Left hindlimb (tissue), 1 donor: ENCODE measurements around the gene CSMD2.

Source experiments
- DNase-seq: peaks from one replicate; pipeline ENCODE4 v3.0.0-alpha.2; 2018

The CSMD2 gene

GRCh38 chr1:33895396-33895795, 269.6 kb downstream of the CSMD2 start:
- no peak for DNase-seq

GRCh38 chr1:33893147-33893830, 271.7 kb downstream of the CSMD2 start:
- no peak for DNase-seq

DNA sequence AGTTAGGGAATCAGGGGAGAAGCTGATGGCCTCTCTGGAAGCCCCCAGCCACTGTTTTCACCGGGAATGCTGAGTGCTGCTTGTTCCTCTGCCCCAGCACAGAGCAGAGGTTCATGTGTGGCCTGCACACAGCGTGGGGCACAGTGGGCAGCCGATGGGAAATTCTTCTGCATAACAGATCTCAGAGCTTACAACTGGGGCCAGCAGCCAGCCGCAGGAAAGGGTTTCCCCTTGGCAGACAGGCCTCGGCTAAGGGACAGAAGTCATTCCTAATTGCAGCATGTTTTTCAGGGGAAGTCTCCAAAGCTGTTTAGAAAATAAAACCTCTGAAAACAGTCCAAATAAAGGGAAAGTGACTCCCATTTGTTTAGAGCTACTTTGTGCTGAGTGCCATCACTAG, 278.5 kb downstream of the CSMD2 start:
- no peak for DNase-seq

DNA sequence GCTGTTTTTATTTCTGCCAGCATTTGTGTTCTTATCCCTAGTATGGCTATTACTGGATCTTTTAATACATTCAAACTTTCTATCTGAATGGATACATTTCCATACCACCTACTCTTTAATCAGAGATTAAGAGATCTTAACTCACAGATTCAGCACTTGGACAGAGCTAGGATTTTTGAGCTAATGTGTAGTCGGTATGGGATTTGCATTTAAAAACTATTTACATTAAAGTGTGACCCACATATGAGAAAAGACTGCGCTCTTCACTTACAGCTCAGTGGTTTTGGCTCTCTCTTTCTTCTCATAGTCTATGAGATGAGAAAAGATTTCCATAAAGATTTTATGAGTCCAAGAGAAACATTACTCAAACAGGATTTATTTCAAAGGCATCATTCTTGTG, 284.7 kb downstream of the CSMD2 start:
- DNase-seq, result no peak

GRCh38 chr1:33878392-33878791, 286.6 kb downstream of the CSMD2 start:
- DNase-seq, result no peak

DNA sequence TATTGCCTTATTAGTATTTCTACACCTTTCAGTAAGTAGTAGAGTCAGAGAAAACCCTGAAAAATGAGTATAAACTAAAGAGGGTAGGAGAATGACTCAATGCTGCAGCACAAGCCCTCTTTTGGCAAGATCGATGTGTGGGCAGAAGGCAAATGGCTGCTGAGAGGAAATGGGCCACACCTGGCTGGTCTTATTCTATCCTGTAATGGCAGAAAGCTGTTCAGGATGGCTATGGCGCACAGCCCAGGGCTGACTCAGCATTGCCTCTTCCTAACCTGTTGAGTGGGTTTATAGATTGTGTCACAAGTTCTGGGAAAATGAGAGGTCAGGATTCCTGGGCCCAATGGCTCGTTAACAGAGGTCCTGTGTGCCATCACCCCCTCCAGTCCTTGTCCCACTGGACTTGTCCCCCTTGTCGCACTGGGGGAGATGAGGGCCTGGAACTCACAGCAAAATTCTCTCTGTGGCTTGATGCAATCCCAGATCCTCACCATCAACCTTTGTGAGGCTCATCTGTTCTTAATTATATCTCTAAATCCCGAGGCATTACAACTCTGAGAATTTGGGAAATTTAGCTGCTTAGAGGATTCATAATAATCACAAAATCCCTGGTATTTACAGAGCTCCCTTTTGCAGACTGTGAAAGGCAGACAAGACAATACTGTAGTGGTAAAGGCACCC, 287.9 kb downstream of the CSMD2 start:
- DNase-seq, result no peak

GRCh38 chr1:33875862-33876261, 289.2 kb downstream of the CSMD2 start:
- no peak for DNase-seq

- no peak for DNase-seq
Observed at GRCh38 chr1:33874636-33875035, 290.4 kb downstream of the CSMD2 start.

DNA sequence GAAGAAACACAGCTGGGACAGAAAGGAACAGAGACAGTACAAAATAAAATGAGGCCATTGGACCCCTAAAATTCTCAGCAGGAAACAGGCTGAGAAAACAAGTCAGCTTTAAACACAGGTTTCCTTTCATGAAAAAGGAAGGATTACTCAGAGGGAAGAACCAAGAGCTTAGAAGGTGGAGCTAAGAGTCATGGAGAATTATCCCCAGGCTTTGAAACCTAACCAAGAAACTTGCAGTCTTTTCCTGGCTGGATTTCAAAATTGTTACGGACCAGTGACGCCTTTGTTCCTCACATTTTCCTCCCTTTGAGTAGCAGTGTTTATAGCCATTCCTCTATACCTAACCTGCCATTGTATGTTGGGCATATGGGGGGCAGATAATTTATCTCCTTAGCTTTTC, 292.3 kb downstream of the CSMD2 start:
- no peak for DNase-seq

DNA sequence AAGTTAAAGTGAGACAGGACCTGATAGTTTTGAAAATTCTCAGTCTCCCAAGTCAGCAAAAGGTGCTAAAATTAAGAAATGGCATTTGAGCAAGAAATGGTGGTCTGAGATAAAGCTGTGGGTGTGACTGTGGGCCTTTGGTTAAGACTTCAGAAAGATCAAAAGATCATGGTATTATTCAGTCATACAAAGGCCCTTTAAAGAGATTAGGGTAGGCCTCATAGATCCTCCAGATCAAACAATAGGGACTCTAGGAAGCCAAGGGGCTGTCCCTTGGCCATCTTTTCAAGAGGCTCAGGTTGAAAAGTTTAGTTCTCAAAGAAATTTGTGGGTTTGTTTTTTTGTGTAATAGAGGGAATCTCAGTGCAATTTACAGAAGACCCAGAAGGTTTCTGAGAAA, 292.8 kb downstream of the CSMD2 start:
- no peak for DNase-seq

- DNase-seq, result no peak
Observed at GRCh38 chr1:33867684-33868083, 297.3 kb downstream of the CSMD2 start.

GRCh38 chr1:33866281-33866680, 298.7 kb downstream of the CSMD2 start:
- no peak for DNase-seq

GRCh38 chr1:33864460-33865389, 300.3 kb downstream of the CSMD2 start:
- DNase-seq, result no peak

GRCh38 chr1:33863779-33864178, 301.3 kb downstream of the CSMD2 start, which contains the start of gene HMGB4:
TSS of gene HMGB4 (plus strand) at chr1:33864079. CDS start at chr1:33864192, 113 bp downstream.
- DNase-seq, result no peak

DNA sequence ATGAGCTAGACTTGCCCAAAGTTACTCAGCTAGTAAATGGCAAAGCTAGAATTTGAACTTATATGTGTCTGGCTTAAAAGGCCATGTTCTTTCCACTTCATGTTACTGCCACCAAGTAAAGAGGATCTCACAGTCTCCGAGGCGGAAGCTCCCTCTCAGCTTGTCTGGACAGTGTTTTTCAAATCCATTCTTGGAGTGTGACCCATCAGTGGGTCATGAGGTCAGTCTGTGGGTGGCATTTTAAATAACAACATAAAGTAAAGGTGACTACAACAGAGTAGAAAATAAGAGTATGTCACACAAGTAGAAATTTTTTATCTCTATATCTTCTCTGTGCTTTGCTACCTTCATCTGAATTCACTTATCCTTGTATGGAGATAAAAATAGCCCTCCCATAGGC, 304.4 kb downstream of the CSMD2 start:
- DNase-seq, result no peak

DNA sequence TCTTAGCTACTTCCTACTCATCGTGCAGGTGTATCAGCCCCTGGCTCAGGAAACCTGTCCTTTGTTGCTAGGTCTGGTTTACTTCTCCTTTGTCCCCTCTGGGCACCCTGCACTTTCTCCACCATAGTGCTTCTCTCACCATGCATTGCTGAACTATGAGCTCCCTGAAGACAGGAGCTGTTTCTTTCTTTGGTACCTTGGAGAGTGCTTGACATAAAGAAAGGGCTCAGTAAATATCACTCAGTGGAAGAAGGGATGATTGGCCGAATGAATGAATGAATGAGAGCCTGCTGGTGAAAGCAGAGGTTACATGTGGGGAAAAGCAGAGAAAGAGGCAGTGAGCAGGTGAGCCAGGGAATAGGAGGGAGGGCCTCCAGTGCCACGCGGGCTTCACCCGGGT, 310.9 kb downstream of the CSMD2 start:
- DNase-seq, result no peak

DNA sequence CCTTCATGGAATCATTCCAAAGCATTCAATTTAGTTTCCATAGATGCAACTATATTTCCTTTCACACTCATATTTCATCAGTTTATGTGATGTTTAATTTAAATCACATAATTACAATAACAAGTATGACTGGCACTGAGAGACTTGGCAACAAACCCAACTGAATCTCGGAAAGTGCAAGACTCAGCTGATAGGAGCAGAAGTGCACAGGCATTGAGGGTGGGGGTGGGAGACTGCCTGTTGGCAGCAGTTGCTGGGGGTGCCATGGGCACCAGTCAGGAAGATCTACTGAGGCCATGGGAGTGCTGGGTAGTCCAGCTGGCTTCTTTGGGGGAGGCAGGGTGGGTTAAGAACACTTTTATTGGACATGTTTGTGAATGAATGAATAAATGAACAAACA, 311.6 kb downstream of the CSMD2 start:
- DNase-seq, result no peak

- DNase-seq, result no peak
Observed at GRCh38 chr1:33852711-33853110, 312.3 kb downstream of the CSMD2 start.

DNA sequence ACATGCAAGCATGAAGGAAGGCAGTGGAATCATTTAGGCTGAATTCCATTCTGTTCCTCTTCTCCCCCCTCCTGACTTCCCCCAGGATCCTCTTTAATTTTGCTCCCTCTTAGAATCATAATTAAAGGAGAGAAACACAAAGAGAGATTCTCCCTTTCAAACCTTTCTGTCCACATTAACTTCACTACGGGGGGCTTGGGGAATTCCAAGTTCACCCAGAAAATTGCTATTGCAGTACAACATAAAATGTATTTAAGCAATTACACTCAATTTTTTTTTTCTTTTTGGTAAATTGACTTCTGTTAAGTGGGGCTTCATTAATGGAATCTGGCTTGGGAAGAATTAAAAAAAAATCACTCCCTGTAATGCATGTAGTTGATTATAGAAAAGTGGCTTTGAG, 314.5 kb downstream of the CSMD2 start:
- DNase-seq, result no peak

DNA sequence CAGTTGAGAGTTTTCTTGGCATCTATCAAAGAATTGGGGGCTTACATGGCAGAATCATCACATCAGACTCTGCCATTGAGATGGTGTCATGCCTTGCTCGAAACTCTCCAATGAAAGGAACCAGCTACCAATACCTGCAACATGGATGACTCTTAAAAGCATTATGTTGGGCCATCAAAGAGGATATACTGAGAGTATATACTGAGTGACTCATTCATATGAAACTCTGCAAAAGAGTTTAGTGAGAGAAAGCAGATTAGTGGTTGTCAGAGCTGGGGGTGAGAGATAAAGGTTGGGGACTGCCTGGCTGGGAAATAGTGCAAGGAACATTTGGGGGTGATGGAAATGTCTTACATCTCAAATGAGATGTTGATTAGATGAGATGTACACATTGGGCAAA, 315.8 kb downstream of the CSMD2 start:
- no peak for DNase-seq

DNA sequence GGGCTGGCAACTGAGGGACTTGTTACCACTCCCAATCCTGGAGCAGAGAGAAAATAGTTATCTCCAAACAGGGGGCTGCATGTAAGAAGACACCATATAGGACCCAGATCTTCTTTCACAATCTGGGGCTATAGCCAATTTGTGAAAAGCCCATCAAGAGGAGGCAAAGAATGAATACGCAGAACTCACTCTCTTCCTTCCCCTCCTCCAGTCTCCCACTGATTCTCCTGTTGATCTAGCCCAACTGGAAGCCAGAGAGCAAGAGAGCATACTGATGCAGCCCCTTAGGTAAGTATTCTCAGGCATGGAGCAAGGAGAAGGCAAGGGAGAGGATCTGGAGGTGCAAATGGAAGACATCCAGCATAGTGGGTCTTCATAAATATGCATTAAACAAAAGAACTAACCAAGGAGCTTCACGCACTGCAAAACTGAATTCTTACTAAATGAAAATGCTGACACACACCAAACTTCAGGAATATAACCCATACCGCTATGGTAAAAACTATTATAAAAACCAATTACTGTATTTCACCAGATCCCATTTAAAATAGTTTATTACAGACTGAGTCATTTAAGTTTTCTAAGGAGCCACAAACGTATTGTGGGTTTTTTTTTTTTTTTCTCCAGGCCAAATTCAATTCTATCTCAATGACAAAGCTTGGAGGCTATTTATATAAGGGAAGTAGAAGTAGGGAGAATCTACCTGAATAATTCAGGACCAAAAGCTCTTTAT, 316.7 kb downstream of the CSMD2 start:
- DNase-seq, result no peak

DNA sequence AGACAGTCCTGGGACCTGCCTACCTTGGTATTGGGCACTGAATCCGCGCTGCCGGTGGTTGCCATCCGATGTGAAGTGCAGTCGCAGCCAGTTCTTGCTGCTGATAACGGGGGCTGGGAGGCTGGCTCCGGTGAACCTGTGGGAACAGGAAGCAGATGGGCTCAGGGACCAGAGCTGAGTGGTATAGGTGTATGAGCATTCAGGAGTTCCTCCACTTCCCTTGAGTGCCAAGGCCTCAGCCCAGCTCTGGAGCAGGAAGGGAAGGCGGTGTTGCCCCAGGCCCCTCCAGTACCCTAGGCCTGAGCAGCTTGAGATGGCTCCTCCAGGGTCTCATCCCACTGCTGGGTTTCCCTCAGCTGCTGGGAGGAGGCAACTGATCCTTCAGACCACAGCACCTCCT, 318.2 kb downstream of the CSMD2 start:
- no peak for DNase-seq

GRCh38 chr1:33844166-33844565, 320.9 kb downstream of the CSMD2 start:
- no peak for DNase-seq
